ENCODE data around the gene CARD11. TPM values are rescaled to one million over a fixed set of nuclear protein-coding genes. Genes with fewer than 3 reads are reported as not detected.
"Not testable (repeated sequence)": the region's sequence is repeated elsewhere in the genome, so short reads cannot be mapped to it uniquely, and the experiment has no call there.

CARD11 gene
- total and polyA plus RNA-seq, 2 donors (not counting 1 experiment from before 2014, with no cell fraction given) = 129 to 135 TPM

GRCh38 chr7:2921653-2922347 lies 121.9 kb downstream of the CARD11 start:
- 94% methylated on average over 13 of the region's 13 CpGs for WGBS (ENCODE audit: insufficient coverage)
- H3K4me1 ChIP-seq (ENCODE audit: control insufficient read depth in 2 of 2, insufficient read depth in 2 of 2, low read length in 2 of 2) = no peaks in the 10 kb centered on the region
- no peak overlapping the region for H3K27ac ChIP-seq (ENCODE audit: low read length in 2 of 2)
- ChIA-PET POLR2A (no interaction called here), CTCF (no interaction called here)
- no peaks in the 10 kb centered on the region for H3K4me1 Mint-ChIP-seq
- peaks cover 10 to 90% of the 10 kb centered on the region in 2 experiments for H3K36me3 ChIP-seq (replicated peaks in 1 of 2; ENCODE audit: control extremely low read depth in 1 of 2, control insufficient read depth in 1 of 2, extremely low read depth in 1 of 2, insufficient read depth in 2 of 2, low read length in 1 of 2)
- peaks cover 0 to 17% (median 3%) of the 10 kb centered on the region in 3 donors for H3K9me3 ChIP-seq (ENCODE audit: control extremely low read depth in 1 of 3, control insufficient read depth in 2 of 3, insufficient read depth in 1 of 3, low read length in 2 of 3)
- H3K9me3 Mint-ChIP-seq (ENCODE audit: insufficient read depth) = peaks cover 3% of the 10 kb centered on the region
- no peak for DNase-seq
- no peak for TF ChIP-seq EZH2 (IDR thresholded peaks at IDR 0.05; ENCODE audit: borderline replicate concordance, insufficient read depth, low read depth, low read length, poor library complexity, severe bottlenecking)
- TF ChIP-seq, protein P1, sequence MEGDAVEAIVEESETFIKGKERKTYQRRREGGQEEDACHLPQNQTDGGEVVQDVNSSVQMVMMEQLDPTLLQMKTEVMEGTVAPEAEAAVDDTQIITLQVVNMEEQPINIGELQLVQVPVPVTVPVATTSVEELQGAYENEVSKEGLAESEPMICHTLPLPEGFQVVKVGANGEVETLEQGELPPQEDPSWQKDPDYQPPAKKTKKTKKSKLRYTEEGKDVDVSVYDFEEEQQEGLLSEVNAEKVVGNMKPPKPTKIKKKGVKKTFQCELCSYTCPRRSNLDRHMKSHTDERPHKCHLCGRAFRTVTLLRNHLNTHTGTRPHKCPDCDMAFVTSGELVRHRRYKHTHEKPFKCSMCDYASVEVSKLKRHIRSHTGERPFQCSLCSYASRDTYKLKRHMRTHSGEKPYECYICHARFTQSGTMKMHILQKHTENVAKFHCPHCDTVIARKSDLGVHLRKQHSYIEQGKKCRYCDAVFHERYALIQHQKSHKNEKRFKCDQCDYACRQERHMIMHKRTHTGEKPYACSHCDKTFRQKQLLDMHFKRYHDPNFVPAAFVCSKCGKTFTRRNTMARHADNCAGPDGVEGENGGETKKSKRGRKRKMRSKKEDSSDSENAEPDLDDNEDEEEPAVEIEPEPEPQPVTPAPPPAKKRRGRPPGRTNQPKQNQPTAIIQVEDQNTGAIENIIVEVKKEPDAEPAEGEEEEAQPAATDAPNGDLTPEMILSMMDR (IDR thresholded peaks at IDR 0.05) = no peak
- no peaks in the 10 kb centered on the region for H4K20me1 ChIP-seq (ENCODE audit: control insufficient read depth, insufficient read depth, low read length, poor library complexity, severe bottlenecking)
- no peak overlapping the region for H3K4me3 Mint-ChIP-seq
- H3K27me3 ChIP-seq (replicated peaks in 1 of 4; ENCODE audit: control extremely low read depth in 1 of 4, control insufficient read depth in 3 of 4, insufficient read depth in 4 of 4, low read length in 3 of 4) = no peaks in the 10 kb centered on the region
- H3K27ac Mint-ChIP-seq = no peak overlapping the region
- H3K9ac ChIP-seq (ENCODE audit: low read length) = no peak overlapping the region
- H2AFZ ChIP-seq (ENCODE audit: insufficient read depth, low read depth, low read length, poor library complexity, severe bottlenecking) = no peak overlapping the region
- no peaks in the 10 kb centered on the region for H3K27me3 Mint-ChIP-seq
- H3K4me3 ChIP-seq (ENCODE audit: control extremely low read depth in 1 of 5, extremely low read depth in 1 of 5, insufficient read depth in 1 of 5, low read depth in 2 of 5, low read length in 4 of 5) = no peak overlapping the region
- H3K79me2 ChIP-seq (ENCODE audit: control insufficient read depth, insufficient read depth, low read length) = no peaks in the 10 kb centered on the region
- intact Hi-C loops (cut with micrococcal nuclease) = no loop called here
- H3K4me2 ChIP-seq (replicated peaks; ENCODE audit: low read depth, low read length, poor library complexity, severe bottlenecking) = no peak overlapping the region
- ATAC-seq (ENCODE audit: low read depth) = no peak

DNA sequence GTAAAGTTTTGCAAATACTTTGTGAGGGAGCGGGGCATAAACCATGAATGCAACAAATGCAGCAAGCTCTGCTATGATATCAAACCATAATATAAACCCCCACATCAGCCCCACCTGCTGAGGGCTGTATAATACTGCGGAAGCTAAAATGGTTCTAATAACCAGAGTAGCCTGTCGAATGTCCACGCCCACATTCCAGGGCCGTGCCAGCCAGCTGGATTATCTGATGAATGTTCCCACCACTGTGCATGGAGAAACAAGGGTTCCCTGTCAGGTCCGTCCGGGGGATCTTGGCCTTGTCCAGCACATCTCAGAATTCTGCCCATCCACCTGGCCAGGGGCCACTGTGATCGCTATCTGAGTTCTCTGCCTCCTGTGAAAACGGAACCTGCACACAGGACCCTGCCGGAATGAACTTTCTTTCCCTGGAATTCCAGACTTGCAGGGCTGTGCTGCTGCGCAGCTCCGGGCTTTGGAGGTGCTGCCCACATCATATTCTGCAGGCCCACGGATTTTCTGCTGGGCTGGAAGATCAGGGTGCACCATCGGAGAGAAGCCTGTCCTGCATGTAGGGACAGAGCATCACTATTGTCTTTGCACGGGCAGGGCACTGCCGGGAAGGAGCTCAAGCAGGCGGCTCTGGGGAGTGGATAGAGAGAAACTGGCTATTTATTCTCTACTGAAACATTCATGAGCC lies 122.6 kb downstream of the CARD11 start:
- peaks cover 10 to 90% of the 10 kb centered on the region in 2 experiments for H3K36me3 ChIP-seq (replicated peaks in 1 of 2; ENCODE audit: control extremely low read depth in 1 of 2, control insufficient read depth in 1 of 2, extremely low read depth in 1 of 2, insufficient read depth in 2 of 2, low read length in 1 of 2)
- H3K9me3 Mint-ChIP-seq (ENCODE audit: insufficient read depth) = peaks cover 3% of the 10 kb centered on the region
- no peak overlapping the region for H3K9ac ChIP-seq (ENCODE audit: low read length)
- H3K4me3 ChIP-seq (ENCODE audit: control extremely low read depth in 1 of 5, extremely low read depth in 1 of 5, insufficient read depth in 1 of 5, low read depth in 2 of 5, low read length in 4 of 5) = no peak overlapping the region
- H3K4me3 Mint-ChIP-seq = no peak overlapping the region
- no peak overlapping the region for H3K27ac Mint-ChIP-seq
- no peak overlapping the region for H3K27ac ChIP-seq (ENCODE audit: low read length in 2 of 2)
- H3K4me2 ChIP-seq (replicated peaks; ENCODE audit: low read depth, low read length, poor library complexity, severe bottlenecking) = no peak overlapping the region
- no peak for TF ChIP-seq EZH2 (IDR thresholded peaks at IDR 0.05; ENCODE audit: borderline replicate concordance, insufficient read depth, low read depth, low read length, poor library complexity, severe bottlenecking)
- TF ChIP-seq, protein P1 (IDR thresholded peaks at IDR 0.05) = no peak
- intact Hi-C loops (cut with micrococcal nuclease) = no loop called here
- no peaks in the 10 kb centered on the region for H3K79me2 ChIP-seq (ENCODE audit: control insufficient read depth, insufficient read depth, low read length)
- ATAC-seq (ENCODE audit: low read depth) (no peak), DNase-seq (no peak)
- H3K4me1 Mint-ChIP-seq = no peaks in the 10 kb centered on the region
- H3K27me3 ChIP-seq (replicated peaks in 1 of 4; ENCODE audit: control extremely low read depth in 1 of 4, control insufficient read depth in 3 of 4, insufficient read depth in 4 of 4, low read length in 3 of 4) = no peaks in the 10 kb centered on the region
- no peaks in the 10 kb centered on the region for H3K27me3 Mint-ChIP-seq
- CTCF ChIA-PET = interaction anchor here (0.6 kb wide), 1 partner anchor 213 kb away, joined by 3 read pairs; no protein-coding TSS in a partner anchor
- H2AFZ ChIP-seq (ENCODE audit: insufficient read depth, low read depth, low read length, poor library complexity, severe bottlenecking) = no peak overlapping the region
- no peaks in the 10 kb centered on the region for H3K4me1 ChIP-seq (ENCODE audit: control insufficient read depth in 2 of 2, insufficient read depth in 2 of 2, low read length in 2 of 2)
- peaks cover 0 to 17% (median 3%) of the 10 kb centered on the region in 3 donors for H3K9me3 ChIP-seq (ENCODE audit: control extremely low read depth in 1 of 3, control insufficient read depth in 2 of 3, insufficient read depth in 1 of 3, low read length in 2 of 3)
- over 99% methylated on average over 15 of the region's 17 CpGs for WGBS (ENCODE audit: insufficient coverage)
- H4K20me1 ChIP-seq (ENCODE audit: control insufficient read depth, insufficient read depth, low read length, poor library complexity, severe bottlenecking) = no peaks in the 10 kb centered on the region
- POLR2A ChIA-PET = no interaction called here

- H3K9me3 ChIP-seq (ENCODE audit: control extremely low read depth in 1 of 3, control insufficient read depth in 2 of 3, insufficient read depth in 1 of 3, low read length in 2 of 3) = peaks cover 0 to 17% (median 3%) of the 10 kb centered on the region in 3 donors
- DNase-seq; H3K79me2 ChIP-seq (ENCODE audit: control insufficient read depth, insufficient read depth, low read length); H3K27ac Mint-ChIP-seq; H3K27me3 Mint-ChIP-seq; ATAC-seq (ENCODE audit: low read depth); H3K4me1 Mint-ChIP-seq; H3K4me1 ChIP-seq (ENCODE audit: control insufficient read depth in 2 of 2, insufficient read depth in 2 of 2, low read length in 2 of 2); POLR2A ChIA-PET; H3K4me2 ChIP-seq (replicated peaks; ENCODE audit: low read depth, low read length, poor library complexity, severe bottlenecking); H3K9me3 Mint-ChIP-seq (ENCODE audit: insufficient read depth); H3K9ac ChIP-seq (ENCODE audit: low read length); H2AFZ ChIP-seq (ENCODE audit: insufficient read depth, low read depth, low read length, poor library complexity, severe bottlenecking); H3K4me3 ChIP-seq (ENCODE audit: control extremely low read depth in 1 of 5, extremely low read depth in 1 of 5, insufficient read depth in 1 of 5, low read depth in 2 of 5, low read length in 4 of 5); H3K27ac ChIP-seq (ENCODE audit: low read length in 2 of 2); H3K4me3 Mint-ChIP-seq; intact Hi-C loops (cut with micrococcal nuclease); H3K27me3 ChIP-seq (replicated peaks in 1 of 4; ENCODE audit: control extremely low read depth in 1 of 4, control insufficient read depth in 3 of 4, insufficient read depth in 4 of 4, low read length in 3 of 4); H4K20me1 ChIP-seq (ENCODE audit: control insufficient read depth, insufficient read depth, low read length, poor library complexity, severe bottlenecking): not testable (repeated sequence)
- CTCF ChIA-PET = interaction anchor here (0.6 kb wide), 1 partner anchor 213 kb away, joined by 3 read pairs; no protein-coding TSS in a partner anchor
- H3K36me3 ChIP-seq (replicated peaks in 1 of 2; ENCODE audit: control extremely low read depth in 1 of 2, control insufficient read depth in 1 of 2, extremely low read depth in 1 of 2, insufficient read depth in 2 of 2, low read length in 1 of 2) = peaks cover 9 to 91% of the 10 kb centered on the region in 2 experiments
- no CpG with 5 or more reads among the region's 2 CpGs for WGBS (ENCODE audit: insufficient coverage)
Measured at GRCh38 chr7:2920480-2920879, 123.2 kb downstream of the CARD11 start.
